ENCODE data around the gene ZC3H14. TPM values are rescaled to one million over a fixed set of nuclear protein-coding genes. Genes with fewer than 3 reads are reported as not detected.
"Not testable (repeated sequence)": the region's sequence is repeated elsewhere in the genome, so short reads cannot be mapped to it uniquely, and the experiment has no call there.

Gene ZC3H14, protein sequence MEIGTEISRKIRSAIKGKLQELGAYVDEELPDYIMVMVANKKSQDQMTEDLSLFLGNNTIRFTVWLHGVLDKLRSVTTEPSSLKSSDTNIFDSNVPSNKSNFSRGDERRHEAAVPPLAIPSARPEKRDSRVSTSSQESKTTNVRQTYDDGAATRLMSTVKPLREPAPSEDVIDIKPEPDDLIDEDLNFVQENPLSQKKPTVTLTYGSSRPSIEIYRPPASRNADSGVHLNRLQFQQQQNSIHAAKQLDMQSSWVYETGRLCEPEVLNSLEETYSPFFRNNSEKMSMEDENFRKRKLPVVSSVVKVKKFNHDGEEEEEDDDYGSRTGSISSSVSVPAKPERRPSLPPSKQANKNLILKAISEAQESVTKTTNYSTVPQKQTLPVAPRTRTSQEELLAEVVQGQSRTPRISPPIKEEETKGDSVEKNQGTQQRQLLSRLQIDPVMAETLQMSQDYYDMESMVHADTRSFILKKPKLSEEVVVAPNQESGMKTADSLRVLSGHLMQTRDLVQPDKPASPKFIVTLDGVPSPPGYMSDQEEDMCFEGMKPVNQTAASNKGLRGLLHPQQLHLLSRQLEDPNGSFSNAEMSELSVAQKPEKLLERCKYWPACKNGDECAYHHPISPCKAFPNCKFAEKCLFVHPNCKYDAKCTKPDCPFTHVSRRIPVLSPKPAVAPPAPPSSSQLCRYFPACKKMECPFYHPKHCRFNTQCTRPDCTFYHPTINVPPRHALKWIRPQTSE
- total RNA-seq = 39.7 and 40.0 TPM in 2 replicates

DNA sequence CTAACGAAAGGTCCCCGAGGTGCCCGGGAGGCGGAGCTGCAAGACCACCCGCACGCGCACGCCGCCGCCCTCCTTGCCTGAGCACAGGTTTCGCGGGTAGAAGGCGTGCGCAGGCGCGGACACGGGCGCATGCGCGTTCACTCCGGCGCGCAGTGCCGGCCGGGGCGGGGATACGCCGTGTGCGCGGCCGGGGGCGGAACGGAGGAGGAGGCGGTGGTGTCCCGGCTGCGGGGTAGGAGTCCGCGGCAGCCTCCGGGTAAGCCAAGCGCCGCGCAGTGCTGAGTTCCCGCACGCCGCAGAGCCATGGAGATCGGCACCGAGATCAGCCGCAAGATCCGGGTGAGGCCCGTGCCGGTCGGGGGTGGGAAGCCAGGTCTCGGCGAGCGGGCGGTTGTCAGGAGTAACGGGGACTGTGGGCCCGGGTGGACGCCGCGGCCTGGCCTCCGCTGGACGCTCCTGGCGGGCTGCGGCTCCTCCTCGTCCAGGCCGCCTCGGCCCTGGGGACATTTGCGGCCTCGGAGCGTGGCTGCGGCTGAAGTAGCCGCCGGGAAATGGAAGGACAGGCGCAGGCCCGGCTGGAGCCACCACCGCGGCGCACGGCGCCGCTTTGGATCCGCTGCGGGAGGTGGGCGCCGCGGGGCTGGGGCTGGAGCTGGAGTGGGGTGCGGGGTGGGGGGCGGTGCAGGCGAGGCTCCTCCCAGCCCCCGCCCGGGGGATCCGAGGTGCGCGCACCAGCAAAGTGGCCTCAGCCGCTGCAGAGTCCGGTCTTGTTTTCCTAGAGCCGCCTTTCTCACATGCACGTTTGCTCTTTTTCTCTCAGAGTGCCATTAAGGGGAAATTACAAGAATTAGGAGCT lies at the start of gene ZC3H14:
Gene ZC3H14 (plus strand): TSS at position 207 of the 856 bp plus-strand sequence. CDS start 97 bp downstream, at position 304.
- intact Hi-C loops (cut with micrococcal nuclease) = loop anchor here (1.0 to 10.0 kb wide), 12 partner anchors 9 to 1694 kb away; partner anchors contain the start of genes FOXN3, GALC, GPR65 and PSMC1

DNA sequence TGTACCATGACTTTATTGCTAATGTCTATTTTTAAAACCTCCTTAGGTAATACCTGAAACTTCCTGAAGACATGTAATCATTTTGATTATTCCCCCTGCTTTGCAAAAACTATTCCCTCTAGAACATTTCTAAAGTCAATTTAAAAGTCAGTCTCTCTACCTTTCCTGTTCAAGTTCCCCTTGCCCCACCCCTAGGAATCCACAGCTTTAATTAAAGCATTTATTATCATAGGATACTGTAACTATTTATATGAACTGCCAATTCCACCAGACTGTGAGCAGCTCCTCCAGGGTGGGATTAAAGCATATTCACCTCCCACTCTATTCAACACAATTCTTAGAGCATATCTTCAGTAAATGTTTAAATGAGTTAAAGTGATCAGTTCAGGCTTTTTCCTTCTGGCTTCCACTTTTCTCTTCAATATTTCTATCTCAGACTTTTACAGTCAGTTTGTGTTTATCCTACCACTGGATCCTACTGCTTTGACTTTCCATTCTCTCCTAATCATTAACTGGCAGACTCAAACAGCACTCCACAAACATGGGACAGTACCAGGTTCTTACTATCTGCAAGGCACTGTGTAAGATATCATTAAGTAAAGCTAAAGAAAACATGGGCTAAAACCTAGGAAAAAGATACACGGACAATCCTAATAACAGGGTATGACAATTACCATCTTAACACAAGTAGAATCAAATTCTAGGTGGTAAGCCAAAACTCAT lies 47.2 kb upstream of the ZC3H14 start:
- intact Hi-C loops (cut with micrococcal nuclease) = no loop called here

DNA sequence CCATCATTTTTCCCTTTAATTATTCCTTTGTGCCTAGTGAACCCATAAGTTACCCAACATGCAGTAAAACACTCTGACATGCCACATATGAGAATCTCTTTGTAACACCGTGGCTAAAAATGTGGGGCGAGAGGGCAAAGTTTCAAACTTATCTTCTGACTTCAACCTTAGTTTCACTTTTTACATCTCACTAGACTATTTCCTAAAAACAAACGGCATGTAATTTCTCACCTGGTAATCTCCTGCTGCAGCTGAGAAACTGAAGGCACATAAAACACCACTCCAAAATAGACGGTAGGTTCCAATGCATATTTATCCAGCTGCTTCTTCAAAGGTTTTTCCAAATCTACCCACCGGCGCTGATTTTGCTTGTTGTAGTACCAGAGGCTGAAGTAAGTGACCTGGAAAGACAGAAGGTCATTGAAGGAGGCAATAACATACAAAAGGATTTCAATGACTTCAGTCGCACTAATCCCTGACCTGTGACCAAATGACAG lies 45.9 kb upstream of the ZC3H14 start:
- intact Hi-C loops (cut with micrococcal nuclease) = no loop called here

DNA sequence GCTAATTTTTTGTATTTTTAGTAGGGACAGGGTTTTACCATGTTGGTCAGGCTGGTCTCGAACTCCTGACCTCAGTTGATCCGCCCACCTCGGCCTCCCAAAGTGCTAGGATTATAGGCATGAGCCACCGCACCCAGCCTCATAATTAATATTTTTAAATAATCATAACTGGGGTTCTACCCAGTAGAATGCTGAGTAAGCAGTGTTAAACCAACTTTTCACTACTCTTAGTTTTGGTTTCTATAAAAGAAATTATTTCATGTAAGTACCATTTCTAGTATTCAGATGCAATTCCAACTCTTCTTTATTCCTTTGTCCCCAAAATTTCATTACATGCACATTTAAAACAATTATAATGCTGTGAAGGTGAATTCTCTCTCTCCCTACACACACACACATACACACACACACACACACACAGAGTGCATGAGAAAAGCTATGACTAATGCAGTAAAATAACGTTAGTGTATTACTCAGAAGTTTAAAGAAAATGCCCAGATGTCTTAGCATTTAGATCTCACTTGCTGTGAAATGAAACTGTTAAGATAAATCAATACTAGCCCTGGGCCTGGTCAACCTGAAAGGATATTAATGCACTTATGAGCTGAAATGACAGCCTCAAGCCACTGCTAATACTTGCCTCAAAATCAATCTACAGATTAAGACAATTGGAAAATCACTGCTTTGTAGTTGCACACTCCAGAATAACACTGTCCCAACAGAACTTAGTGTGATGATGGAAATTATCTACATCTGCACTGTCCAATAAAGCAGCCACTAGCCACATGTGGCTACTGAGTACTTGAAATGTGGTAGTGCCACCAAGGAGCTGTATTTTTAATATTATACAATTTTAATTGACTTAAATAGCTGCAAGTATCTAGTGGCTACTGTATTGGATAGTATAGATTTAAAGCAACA lies 44.0 kb upstream of the ZC3H14 start:
- intact Hi-C loops (cut with micrococcal nuclease) = no loop called here

DNA sequence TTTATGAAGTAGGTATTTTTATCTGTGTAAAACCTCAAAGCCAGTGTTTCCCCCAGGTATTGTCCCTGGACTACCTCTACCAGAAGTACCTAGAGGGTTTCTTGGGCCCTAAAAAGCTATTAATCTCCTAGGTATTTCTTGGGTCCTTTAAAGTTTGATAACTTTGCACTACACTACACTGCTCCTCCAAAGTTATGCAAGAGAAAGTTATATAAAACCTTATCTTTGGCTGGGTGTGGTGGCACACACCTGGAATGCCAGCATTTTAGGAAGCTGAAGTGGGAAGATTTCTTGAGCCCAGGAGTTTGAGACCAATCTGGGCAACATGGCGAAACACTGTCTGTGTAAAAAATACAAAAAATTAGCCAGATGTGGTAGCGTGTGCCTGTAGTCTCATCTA lies 42.9 kb upstream of the ZC3H14 start:
- intact Hi-C loops (cut with micrococcal nuclease) = no loop called here

DNA sequence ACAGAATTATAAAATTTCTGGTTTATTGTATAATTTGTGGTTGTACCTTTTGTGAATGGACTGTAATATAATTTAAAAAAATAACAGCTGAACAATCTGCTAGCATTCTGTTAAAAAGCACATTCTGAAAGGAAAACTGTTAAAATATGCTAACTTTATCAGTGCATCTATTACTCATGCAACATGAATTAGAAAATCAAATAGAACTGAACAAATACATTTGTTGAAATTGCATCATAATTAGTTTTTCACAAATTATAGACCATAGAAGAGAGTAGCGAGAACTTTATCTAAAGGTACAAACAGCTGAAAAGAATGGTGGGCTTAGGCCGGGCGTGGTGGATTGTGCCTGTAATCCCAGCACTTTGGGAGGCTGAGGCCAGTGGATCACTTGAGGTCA lies 41.0 kb upstream of the ZC3H14 start:
- intact Hi-C loops (cut with micrococcal nuclease) = no loop called here

DNA sequence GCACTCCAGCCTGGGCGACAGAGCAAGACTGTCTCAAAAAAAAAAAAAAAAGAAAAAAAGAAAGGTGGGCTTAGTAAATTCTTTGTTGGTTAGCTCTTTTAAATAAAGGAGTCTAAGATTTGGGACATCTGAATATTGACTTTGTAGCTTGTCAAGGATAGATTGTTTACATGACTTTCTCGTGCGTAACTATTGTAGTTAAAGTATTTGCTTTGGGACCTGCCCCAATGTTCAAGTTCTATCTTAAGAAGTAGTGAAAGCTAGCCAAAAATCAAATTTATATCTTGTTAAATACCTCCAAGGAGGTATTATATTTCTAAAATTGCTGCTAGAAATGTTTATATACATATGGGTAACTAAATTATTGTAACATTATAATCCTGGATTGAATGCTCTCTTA lies 40.4 kb upstream of the ZC3H14 start:
- intact Hi-C loops (cut with micrococcal nuclease) = no loop called here

DNA sequence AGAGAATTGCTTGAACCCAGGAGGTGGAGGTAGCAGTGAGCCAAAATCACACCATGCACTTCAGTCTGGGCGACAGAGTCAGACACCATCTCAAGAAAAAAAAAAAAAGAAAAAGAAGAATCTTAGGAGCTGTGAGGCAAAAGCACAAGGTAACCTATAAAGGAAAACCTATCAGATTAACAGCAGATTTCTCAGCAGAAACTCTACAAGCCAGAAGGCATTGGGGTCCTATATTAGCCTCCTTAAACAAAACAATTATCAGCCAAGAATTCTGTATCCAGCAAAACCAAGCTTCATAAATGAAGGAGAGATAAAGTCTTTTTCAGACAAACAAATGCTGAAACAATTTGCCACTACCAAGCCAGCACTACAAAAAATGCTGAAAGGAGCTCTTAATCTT lies 32.9 kb upstream of the ZC3H14 start:
- intact Hi-C loops (cut with micrococcal nuclease) = not testable (repeated sequence)

DNA sequence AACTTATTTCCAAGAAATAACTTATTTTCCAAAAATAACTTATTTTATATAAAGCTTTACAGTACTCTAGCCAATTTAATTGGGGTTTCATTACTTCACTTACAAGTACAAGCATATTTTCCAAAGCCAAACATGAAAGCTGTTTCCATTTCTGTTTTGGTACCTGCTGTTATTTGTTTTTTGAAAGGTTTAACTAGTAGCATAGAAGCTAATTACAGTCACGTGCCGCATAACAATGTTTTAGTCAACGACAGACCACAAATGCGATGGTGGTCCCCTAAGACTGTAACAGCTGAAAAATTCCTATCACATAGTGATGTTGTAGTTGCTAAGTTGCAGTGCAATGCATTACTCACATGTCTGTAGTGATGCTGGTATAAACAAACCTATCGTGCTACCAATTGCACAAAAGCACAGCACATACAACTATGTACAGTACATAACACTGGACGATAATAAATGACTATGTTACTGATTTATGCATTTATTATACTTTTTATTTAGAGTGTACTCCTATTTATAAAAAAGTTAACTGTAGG lies 29.7 kb upstream of the ZC3H14 start:
- intact Hi-C loops (cut with micrococcal nuclease) = no loop called here

DNA sequence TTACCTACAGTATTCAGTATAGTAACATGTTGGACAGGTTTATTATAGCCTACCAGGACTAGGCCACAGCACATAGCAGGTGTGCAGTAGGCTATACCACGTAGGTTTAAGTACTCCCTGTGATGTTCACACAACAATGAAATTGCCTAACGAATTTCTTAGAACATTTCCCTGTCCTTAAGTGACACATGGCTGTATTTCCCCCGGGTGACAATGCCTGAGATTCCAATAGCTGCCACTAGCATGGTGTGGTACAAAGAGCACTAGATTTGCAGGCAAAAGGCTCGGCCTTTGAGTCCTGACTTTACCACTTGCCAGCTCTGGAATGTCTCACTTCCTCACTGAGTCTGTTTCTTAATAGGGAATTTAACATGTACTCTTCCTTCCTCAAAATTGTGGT lies 27.7 kb upstream of the ZC3H14 start:
- intact Hi-C loops (cut with micrococcal nuclease) = no loop called here

DNA sequence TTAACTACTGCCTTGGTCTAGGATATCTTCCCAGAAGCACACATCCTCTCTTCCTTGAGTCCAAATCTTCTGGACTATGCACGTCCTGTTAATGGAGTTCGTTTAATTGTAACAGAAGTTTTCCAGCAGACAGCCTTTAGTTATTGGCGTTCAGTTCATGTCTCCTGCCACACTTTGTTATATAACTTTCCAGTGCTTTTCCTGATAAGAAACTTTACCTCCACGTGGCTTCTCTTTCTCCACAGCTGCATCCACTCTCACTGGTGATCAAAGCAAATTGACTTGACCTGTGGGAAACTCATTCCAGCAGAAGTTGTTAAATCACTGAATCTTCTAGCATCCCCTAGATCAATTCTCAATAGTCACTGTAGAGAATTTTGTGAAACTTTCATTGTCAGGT lies 27.0 kb upstream of the ZC3H14 start:
- intact Hi-C loops (cut with micrococcal nuclease) = no loop called here

DNA sequence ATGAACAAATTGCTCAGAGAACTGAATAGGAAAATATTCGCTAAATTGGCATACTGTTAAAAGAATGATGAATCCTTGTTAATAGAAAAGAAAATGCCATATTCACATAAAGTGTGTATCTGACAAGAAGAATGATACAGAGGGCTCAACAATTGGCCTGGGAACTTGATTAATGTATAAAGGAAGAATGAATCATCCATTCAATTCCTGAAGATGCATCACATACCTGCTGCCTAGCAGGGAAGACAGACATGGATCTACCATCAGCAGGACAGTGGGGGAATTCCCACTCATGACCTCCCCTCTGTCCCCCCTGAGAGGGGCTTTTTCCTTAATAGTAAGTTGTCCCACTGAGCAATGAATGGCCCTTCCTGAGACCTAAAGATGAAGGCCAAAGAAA lies 21.5 kb upstream of the ZC3H14 start:
- intact Hi-C loops (cut with micrococcal nuclease) = no loop called here

DNA sequence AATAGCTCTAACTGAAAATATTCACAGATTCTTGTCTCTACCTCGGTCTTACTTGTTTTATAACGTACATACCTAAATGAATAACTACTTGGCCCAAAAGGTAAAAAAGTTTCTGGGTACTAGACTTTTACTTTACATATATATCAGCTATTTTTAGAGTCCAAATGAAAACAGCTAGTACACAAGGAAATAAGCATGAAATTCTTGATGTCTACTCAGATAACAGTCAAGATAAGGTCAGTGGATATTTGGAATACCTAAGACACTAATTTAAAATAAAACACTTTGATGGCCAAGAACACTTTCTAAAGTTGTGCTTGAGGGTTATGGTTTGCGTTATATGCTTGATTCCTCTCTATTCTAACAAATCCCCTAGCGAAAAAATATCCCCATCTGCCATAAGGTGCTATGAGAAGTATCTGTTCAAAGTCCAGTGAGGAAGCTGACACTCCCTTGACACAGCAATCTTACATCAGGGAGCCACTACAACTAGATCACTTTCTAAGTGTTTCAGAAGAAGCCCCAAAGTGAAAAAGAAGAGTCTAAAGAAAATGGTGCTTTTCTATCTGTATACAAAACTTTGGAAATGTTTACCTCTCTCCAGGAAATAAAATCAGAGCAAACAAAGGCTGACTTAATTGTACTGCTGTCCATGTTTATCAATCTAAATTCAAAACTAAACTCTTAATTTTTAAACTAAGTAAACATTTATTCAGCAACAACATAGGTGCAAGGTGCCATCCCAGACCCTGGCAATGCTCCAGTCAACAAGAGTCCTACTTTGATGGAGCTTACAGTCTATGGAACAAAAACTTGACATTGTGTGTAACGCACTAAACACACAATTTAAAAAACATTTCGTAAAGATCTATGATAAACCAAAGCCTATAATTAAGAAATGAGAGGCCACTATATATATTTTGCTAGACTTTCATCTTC lies 19.7 kb upstream of the ZC3H14 start:
- intact Hi-C loops (cut with micrococcal nuclease) = no loop called here

DNA sequence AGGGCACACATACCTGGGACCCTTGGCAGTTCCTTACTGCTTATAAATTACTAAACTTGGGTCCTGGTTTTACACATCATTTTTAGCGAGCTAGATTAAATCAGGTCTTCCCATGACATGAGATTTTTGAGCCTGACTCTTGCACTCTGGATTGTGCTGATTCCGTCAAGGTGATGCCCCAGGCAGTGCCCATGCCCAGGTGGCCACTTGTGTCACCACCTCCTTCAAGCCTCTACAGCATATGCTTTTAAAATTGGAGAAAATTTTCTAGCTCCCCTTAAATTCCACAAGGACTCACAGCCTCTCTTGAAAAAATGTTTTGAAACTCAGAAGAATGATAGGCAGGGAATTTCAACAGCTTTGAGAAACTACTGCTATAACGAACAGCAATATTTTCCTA lies 17.6 kb upstream of the ZC3H14 start:
- intact Hi-C loops (cut with micrococcal nuclease) = no loop called here

DNA sequence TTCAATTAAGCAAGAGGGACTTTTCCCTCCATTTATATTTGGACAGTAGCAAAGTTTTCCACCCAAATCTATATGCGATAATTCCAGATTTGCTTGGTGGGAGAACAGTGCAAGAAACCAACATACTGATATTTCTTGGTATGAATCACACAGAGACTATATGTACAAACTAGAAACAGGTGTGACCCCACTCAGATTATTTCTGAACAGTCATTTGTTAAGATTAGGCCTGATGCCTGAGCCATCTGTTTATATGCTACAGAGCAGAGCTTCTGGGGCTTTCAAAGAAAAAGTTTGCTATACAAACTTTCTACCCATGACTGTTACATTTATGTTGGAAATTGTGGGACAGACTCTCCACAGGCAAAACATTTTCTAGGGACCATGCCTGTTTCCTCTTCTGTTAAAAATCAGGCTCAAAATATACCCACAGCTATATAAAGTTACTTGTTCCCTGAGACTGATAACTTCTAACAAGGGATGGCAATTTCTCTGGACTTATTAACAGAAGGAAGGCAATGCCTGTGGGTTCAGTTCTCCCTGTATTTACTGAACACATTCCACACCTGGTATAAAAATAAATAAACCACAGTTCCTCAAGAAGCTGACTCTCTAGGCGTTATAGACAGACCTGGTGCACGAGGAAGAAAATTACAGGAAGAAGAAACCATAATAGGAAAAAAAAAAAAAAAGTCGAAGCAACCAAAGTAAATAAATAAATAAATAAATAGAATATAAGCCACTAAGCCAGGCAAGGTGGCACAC lies 16.0 kb upstream of the ZC3H14 start:
- intact Hi-C loops (cut with micrococcal nuclease) = no loop called here

DNA sequence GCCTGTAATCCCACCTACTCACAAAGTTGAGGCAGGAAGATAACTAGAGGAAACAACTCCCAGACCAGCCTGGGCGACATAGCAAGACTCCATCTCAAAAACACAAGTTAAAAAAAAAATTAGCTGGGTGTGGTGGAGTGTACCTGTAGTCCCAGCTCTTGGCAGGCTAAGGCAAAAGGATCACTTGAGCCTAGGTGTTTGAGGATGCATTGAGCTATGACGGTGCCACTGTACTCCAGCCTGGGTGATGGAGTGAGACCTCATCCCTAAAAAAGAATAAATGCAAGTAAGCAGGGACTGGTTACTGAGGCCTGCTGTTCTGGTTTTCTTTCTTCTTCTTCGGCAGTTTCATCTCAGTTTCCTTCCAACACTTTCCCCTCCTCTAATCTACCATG lies 15.5 kb upstream of the ZC3H14 start:
- intact Hi-C loops (cut with micrococcal nuclease) = no loop called here

DNA sequence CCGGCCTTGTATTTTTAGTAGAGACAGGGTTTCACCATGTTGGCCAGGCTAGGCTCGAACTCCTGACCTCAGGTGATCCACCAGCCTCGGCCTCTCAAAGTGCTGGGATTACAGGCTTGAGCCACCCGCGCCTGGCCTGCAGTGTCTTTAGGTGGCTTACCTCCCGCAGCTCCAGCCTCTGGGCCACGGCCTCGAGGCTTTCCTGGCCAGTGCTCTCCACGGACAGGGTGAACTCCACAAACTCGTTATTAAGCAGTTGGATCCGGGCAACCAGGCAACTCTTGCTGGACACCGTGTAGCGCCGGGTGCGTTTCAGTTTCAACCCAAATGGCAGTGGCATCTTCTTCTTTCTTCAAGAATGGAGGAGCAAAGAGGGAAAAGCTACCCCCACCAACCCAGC lies 12.8 kb upstream of the ZC3H14 start:
- intact Hi-C loops (cut with micrococcal nuclease) = no loop called here
